Measurements from ENCODE around the gene WDR37.

WDR37 gene

GRCh38 chr10:1126461-1126860 lies 70.3 kb downstream of the WDR37 start:
- Mint-ChIP-seq H3K36me3 (ENCODE audit: low read depth) (peaks cover 93% of the 10 kb centered on the region), H3K27ac (no peak overlapping the region), H3K9me3 (peaks cover 2% of the 10 kb centered on the region), H3K27me3 (ENCODE audit: low read depth, poor library complexity) (no peaks in the 10 kb centered on the region), H3K4me1 (peaks cover 54% of the 10 kb centered on the region), H3K4me3 (no peak overlapping the region)
- DNase-seq, result no peak
- TF ChIP-seq CTCF (IDR thresholded peaks at IDR 0.05), result no peak

GRCh38 chr10:1127629-1128028 lies 71.4 kb downstream of the WDR37 start:
- H3K9me3 Mint-ChIP-seq, result peaks cover 3% of the 10 kb centered on the region
- TF ChIP-seq CTCF (IDR thresholded peaks at IDR 0.05), result no peak
- H3K4me3 Mint-ChIP-seq, result no peak overlapping the region
- peaks cover 95% of the 10 kb centered on the region for H3K36me3 Mint-ChIP-seq (ENCODE audit: low read depth)
- peak overlapping the region; percentile 68 for H3K27ac Mint-ChIP-seq
- H3K4me1 Mint-ChIP-seq, result peaks cover 42% of the 10 kb centered on the region
- H3K27me3 Mint-ChIP-seq (ENCODE audit: low read depth, poor library complexity), result no peaks in the 10 kb centered on the region
- DNase-seq, result no peak

- H3K9me3 Mint-ChIP-seq, result peaks cover 3% of the 10 kb centered on the region
- no peak overlapping the region for H3K27ac Mint-ChIP-seq
- DNase-seq, result no peak
- no peak for TF ChIP-seq CTCF (IDR thresholded peaks at IDR 0.05)
- peaks cover 37% of the 10 kb centered on the region for H3K4me1 Mint-ChIP-seq
- no peaks in the 10 kb centered on the region for H3K27me3 Mint-ChIP-seq (ENCODE audit: low read depth, poor library complexity)
- H3K36me3 Mint-ChIP-seq (ENCODE audit: low read depth), result peaks cover 96% of the 10 kb centered on the region
- no peak overlapping the region for H3K4me3 Mint-ChIP-seq
Observed at GRCh38 chr10:1128115-1128514, 71.9 kb downstream of the WDR37 start.

- Mint-ChIP-seq H3K27me3 (ENCODE audit: low read depth, poor library complexity) (no peaks in the 10 kb centered on the region), H3K4me1 (peaks cover 32% of the 10 kb centered on the region), H3K36me3 (ENCODE audit: low read depth) (peaks cover 96% of the 10 kb centered on the region), H3K27ac (no peak overlapping the region), H3K9me3 (peaks cover 3% of the 10 kb centered on the region), H3K4me3 (no peak overlapping the region)
- DNase-seq, result no peak
- no peak for TF ChIP-seq CTCF (IDR thresholded peaks at IDR 0.05)
Observed at GRCh38 chr10:1128649-1129048, 72.5 kb downstream of the WDR37 start.

GRCh38 chr10:1130226-1130625 lies 74.0 kb downstream of the WDR37 start:
- H3K27ac Mint-ChIP-seq, result no peak overlapping the region
- peaks cover 1% of the 10 kb centered on the region for H3K27me3 Mint-ChIP-seq (ENCODE audit: low read depth, poor library complexity)
- DNase-seq, result no peak
- no peak for TF ChIP-seq CTCF (IDR thresholded peaks at IDR 0.05)
- H3K4me3 Mint-ChIP-seq, result no peak overlapping the region
- peaks cover 83% of the 10 kb centered on the region for H3K36me3 Mint-ChIP-seq (ENCODE audit: low read depth)
- H3K4me1 Mint-ChIP-seq, result peaks cover 16% of the 10 kb centered on the region
- H3K9me3 Mint-ChIP-seq, result peaks cover 3% of the 10 kb centered on the region

- no peak for DNase-seq
- Mint-ChIP-seq H3K9me3 (peaks cover 3% of the 10 kb centered on the region), H3K4me3 (no peak overlapping the region), H3K4me1 (peaks cover 7% of the 10 kb centered on the region), H3K27ac (peak overlapping the region; percentile 26), H3K27me3 (ENCODE audit: low read depth, poor library complexity) (peaks cover 3% of the 10 kb centered on the region), H3K36me3 (ENCODE audit: low read depth) (peaks cover 73% of the 10 kb centered on the region)
- no peak for TF ChIP-seq CTCF (IDR thresholded peaks at IDR 0.05)
Observed at GRCh38 chr10:1130995-1131790, 75.0 kb downstream of the WDR37 start.
